A549 (cell line): ENCODE measurements around the gene CCDC38. TPM values are rescaled to one million over a fixed set of nuclear protein-coding genes. Genes with fewer than 3 reads are reported as not detected.

Experiments
- ATAC-seq, 2 experiments: fragments of 200-7000 bp in 1 of 2; fragments of >200 bp in 1 of 2; cut with Nextera tagmentation in 1 of 2; cut with Tn5 transposase in 1 of 2; 3 replicates each; pipeline versions ENCODE4 v1.8.0 to v1.9.1; 2018 to 2020; ENCODE audit warnings: mild to moderate bottlenecking in 1 of 2, moderate library complexity in 1 of 2
- CTCF ChIA-PET: fragments of 300-600 bp; sonication (Branson Sonifier 250); formaldehyde crosslinking; extraction: SDS; loops from one replicate; lab custom pipeline; 2021; ENCODE audit warnings: antibody characterized with exemption, inconsistent platforms; lab: Yijun Ruan, JAX
- POLR2A ChIA-PET: fragments of 350-600 bp; formaldehyde crosslinking; extraction: SDS; loops from one replicate; lab custom pipeline; 2021; ENCODE audit warnings: antibody characterized with exemption, inconsistent platforms; lab: Yijun Ruan, JAX
- DNase-seq, 2 experiments: peaks; one replicate each; pipeline versions ENCODE4 v3.0.0 to v3.0.0-alpha.2; 2011 to 2016; ENCODE audit warnings: low read depth in 1 of 2, low spot score in 1 of 2
- FAIRE-seq: peaks from 2 replicates; lab custom pipeline; 2011; peaks lifted over from hg19 to GRCh38; lab: Jason Lieb, UNC
- H3K27ac ChIP-seq, 2 experiments: fragments of >200 bp; sonication (Bioruptor Twin); formaldehyde crosslinking; 3 replicates each; pipeline ENCODE4 v1.5.1; 2016 to 2017
- H3K4me1 ChIP-seq: fragments of >200 bp; sonication (Bioruptor Twin); formaldehyde crosslinking; 3 replicates; pipeline ENCODE4 v1.6.1; 2016
- H3K4me2 ChIP-seq: fragments of >200 bp; sonication (Bioruptor Twin); formaldehyde crosslinking; 3 replicates; pipeline ENCODE4 v1.6.1; 2016
- H3K4me3 ChIP-seq: fragments of >200 bp; sonication (Bioruptor Twin); formaldehyde crosslinking; 3 replicates; pipeline ENCODE4 v1.5.1; 2016
- H3K9me3 ChIP-seq: fragments of >200 bp; sonication (Bioruptor Twin); formaldehyde crosslinking; 3 replicates; pipeline ENCODE4 v1.6.1; 2016
- BHLHE40 ChIP-seq: IDR thresholded peaks from 2 replicates; pipeline ENCODE4 v1.6.1; 2012; ENCODE audit warnings: low read depth, low read length, inconsistent platforms
- CBX8 ChIP-seq: fragments of 200-600 bp; sonication (generic); IDR thresholded peaks from 2 replicates; pipeline ENCODE4 v1.6.1; 2016
- CHD2 ChIP-seq: fragments of 150-350 bp; IDR thresholded peaks from 2 replicates; pipeline ENCODE4 v1.6.1; 2014; ENCODE audit warnings: low read length; ENCODE audit not compliant: partially characterized antibody
- EHF ChIP-seq: fragments of 250-450 bp; sonication (Bioruptor Pico); IDR thresholded peaks from 2 replicates; pipeline ENCODE4 v1.5.0; 2020; ENCODE audit warnings: mild to moderate bottlenecking
- EHMT2 ChIP-seq: fragments of 200-600 bp; sonication (generic); IDR thresholded peaks from 2 replicates; pipeline ENCODE4 v1.6.1; 2016; ENCODE audit warnings: antibody characterized with exemption, low read depth, mild to moderate bottlenecking, moderate library complexity
- FOSB ChIP-seq: fragments of 250-450 bp; sonication (Bioruptor Pico); IDR thresholded peaks from 2 replicates; pipeline ENCODE4 v1.5.0; 2020; ENCODE audit warnings: mild to moderate bottlenecking, moderate library complexity
- FOXS1 ChIP-seq: fragments of 250-450 bp; sonication (Bioruptor Pico); IDR thresholded peaks from 2 replicates; pipeline ENCODE4 v1.5.0; 2020; ENCODE audit warnings: mild to moderate bottlenecking, moderate library complexity
- HOXA7 ChIP-seq: fragments of 250-450 bp; sonication (Bioruptor Pico); IDR thresholded peaks from 2 replicates; pipeline ENCODE4 v1.5.0; 2020; ENCODE audit warnings: mild to moderate bottlenecking, moderate library complexity
- JUN ChIP-seq, 2 experiments: fragments of >200 bp; sonication (Bioruptor Twin); formaldehyde crosslinking; IDR thresholded peaks; 2 replicates in 1 of 2; 3 replicates in 1 of 2; pipeline ENCODE4 v1.6.1; 2016 to 2017
- JUNB ChIP-seq: fragments of >200 bp; sonication (Bioruptor Twin); formaldehyde crosslinking; IDR thresholded peaks from 2 replicates; pipeline ENCODE4 v1.6.1; 2016
- KDM5A ChIP-seq: fragments of 200-600 bp; sonication (generic); IDR thresholded peaks from 2 replicates; pipeline ENCODE4 v1.6.1; 2016; ENCODE audit warnings: antibody characterized with exemption, mild to moderate bottlenecking
- MAFK ChIP-seq: fragments of 450-650 bp; IDR thresholded peaks from 2 replicates; pipeline ENCODE4 v1.6.1; 2014; ENCODE audit not compliant: partially characterized antibody
- MYC ChIP-seq: IDR thresholded peaks from 2 replicates; pipeline ENCODE4 v1.6.1; 2012; ENCODE audit warnings: mild to moderate bottlenecking, inconsistent platforms, low read length, improper control_type of control experiment, borderline replicate concordance
- NPAS2 ChIP-seq: fragments of 250-450 bp; sonication (Bioruptor Pico); IDR thresholded peaks from 2 replicates; pipeline ENCODE4 v1.8.0; 2022; ENCODE audit warnings: mild to moderate bottlenecking, moderate library complexity, borderline replicate concordance
- PHF8 ChIP-seq: fragments of 200-600 bp; sonication (generic); IDR thresholded peaks from 2 replicates; pipeline ENCODE4 v1.6.1; 2016; ENCODE audit warnings: low read depth, mild to moderate bottlenecking, antibody characterized with exemption, moderate library complexity, borderline replicate concordance
- RCOR1 ChIP-seq: fragments of 150-350 bp; IDR thresholded peaks from 2 replicates; pipeline ENCODE4 v1.6.1; 2014; ENCODE audit warnings: antibody characterized with exemption, low read length, low read depth
- RFX5 ChIP-seq: fragments of 450-650 bp; IDR thresholded peaks from 2 replicates; pipeline ENCODE4 v1.7.1; 2014; ENCODE audit warnings: antibody characterized with exemption, mild to moderate bottlenecking, moderate library complexity
- RNF2 ChIP-seq: fragments of 200-600 bp; sonication (generic); IDR thresholded peaks from 2 replicates; pipeline ENCODE4 v1.6.1; 2016; ENCODE audit warnings: low read depth, mild to moderate bottlenecking, antibody characterized with exemption, moderate library complexity, borderline replicate concordance
- SMC3 ChIP-seq: fragments of >200 bp; sonication (Bioruptor Twin); formaldehyde crosslinking; IDR thresholded peaks from 3 replicates; pipeline ENCODE4 v1.6.1; 2018; ENCODE audit warnings: inconsistent platforms
- SREBF2 ChIP-seq: fragments of 450-650 bp; IDR thresholded peaks from 2 replicates; pipeline ENCODE4 v1.6.1; 2014; ENCODE audit warnings: mild to moderate bottlenecking, moderate library complexity
- TP53 ChIP-seq: fragments of 250-450 bp; sonication (Bioruptor Pico); IDR thresholded peaks from 2 replicates; pipeline ENCODE4 v1.5.0; 2021; ENCODE audit warnings: mild to moderate bottlenecking, moderate library complexity
- ZC3H11A ChIP-seq: fragments of 450-650 bp; IDR thresholded peaks from 2 replicates; pipeline ENCODE4 v1.6.1; 2014; ENCODE audit warnings: antibody characterized with exemption, mild to moderate bottlenecking
- ZSCAN20 ChIP-seq: fragments of 250-450 bp; sonication (Bioruptor Pico); IDR thresholded peaks from 2 replicates; pipeline ENCODE4 v1.8.0; 2022; ENCODE audit warnings: mild to moderate bottlenecking, moderate library complexity
- WGBS: methylation state at CpG from one replicate; pipeline ENCODE4 v1.1.6; 2017; ENCODE audit errors: missing lambda C conversion rate; 5-methylcytosine and 5-hydroxymethylcytosine counted together
- polyA plus RNA-seq, 4 experiments: library from polyadenylated mRNA; depleted of rRNA in 3 of 4; stranded (reverse); fragments of >200 nt; fragmentation: RNase III in 1 of 4; extraction: RNeasy Plus Mini Kit Qiagen cat#74134 plus additional on column Dnase treatment in 1 of 4; gene quantifications; 2 replicates in 3 of 4; 3 replicates in 1 of 4; pipeline ENCODE4 v1.2.3, GENCODE V29; 2011 to 2017
- TF ChIP-seq, protein P1 (sequence below): fragments of 200-600 bp; sonication (generic); IDR thresholded peaks from 2 replicates; pipeline ENCODE4 v1.6.1; 2016; ENCODE audit warnings: antibody characterized with exemption, mild to moderate bottlenecking, moderate library complexity
- TF ChIP-seq, protein P2 (sequence below): fragments of 450-650 bp; IDR thresholded peaks from 2 replicates; pipeline ENCODE4 v1.6.1; 2014; ENCODE audit warnings: antibody characterized with exemption
- TF ChIP-seq, protein P3 (sequence below): fragments of 250-450 bp; sonication (Bioruptor Pico); IDR thresholded peaks from 2 replicates; pipeline ENCODE4 v1.5.0; 2020; ENCODE audit warnings: low read depth, mild to moderate bottlenecking, moderate library complexity
- TF ChIP-seq, protein P4 (sequence below): fragments of >200 bp; sonication (Bioruptor Twin); formaldehyde crosslinking; IDR thresholded peaks from 3 replicates; pipeline ENCODE4 v1.5.1; 2016

Gene CCDC38
- polyA plus RNA-seq, 2 of the 4 experiments (the other 2 are of a cell fraction), result 0.18 to 0.41 TPM

DNA sequence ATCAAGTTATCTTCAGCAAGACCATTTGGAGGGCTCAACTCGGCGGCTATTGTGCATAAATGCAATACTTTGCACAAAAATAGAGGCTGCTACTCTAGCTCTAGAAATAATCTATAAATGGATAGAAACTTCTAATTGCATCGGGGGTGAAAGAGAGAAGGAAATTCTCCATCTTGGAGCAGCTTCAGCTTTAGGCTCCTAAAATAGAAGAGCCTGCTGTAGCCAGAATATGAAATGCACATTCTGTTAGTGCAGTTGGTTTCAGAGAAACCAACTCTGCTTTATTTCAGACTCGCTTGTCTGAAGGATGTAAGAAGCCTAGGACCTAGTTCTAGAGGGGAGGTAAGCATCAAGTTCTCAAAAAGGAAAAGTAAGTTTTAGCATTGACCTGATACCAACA lies 45.6 kb downstream of the CCDC38 start:
- ChIA-PET CTCF (interaction anchor here (1.2 to 4.1 kb wide), 2 partner anchors 21 to 47 kb away, joined by 3 to 16 read pairs; no protein-coding TSS in a partner anchor), POLR2A (no interaction called here)
- no peak for DNase-seq
- H3K9me3 ChIP-seq, result peaks cover 9% of the 10 kb centered on the region; the same call in 2 of the 3 replicates
- H3K4me3 ChIP-seq, result no peak overlapping the region
- TF ChIP-seq MAFK (no peak), ZC3H11A (no peak), SREBF2 (no peak), RNF2 (no peak), JUNB (no peak), FOSB (CRISPR knock-in tag) (no peak), MYC (no peak), CBX8 (no peak), NPAS2 (CRISPR knock-in tag) (no peak), TP53 (CRISPR knock-in tag) (no peak), RFX5 (no peak), KDM5A (no peak), EHF (no peak), ZSCAN20 (no peak)
- TF ChIP-seq, protein P1, sequence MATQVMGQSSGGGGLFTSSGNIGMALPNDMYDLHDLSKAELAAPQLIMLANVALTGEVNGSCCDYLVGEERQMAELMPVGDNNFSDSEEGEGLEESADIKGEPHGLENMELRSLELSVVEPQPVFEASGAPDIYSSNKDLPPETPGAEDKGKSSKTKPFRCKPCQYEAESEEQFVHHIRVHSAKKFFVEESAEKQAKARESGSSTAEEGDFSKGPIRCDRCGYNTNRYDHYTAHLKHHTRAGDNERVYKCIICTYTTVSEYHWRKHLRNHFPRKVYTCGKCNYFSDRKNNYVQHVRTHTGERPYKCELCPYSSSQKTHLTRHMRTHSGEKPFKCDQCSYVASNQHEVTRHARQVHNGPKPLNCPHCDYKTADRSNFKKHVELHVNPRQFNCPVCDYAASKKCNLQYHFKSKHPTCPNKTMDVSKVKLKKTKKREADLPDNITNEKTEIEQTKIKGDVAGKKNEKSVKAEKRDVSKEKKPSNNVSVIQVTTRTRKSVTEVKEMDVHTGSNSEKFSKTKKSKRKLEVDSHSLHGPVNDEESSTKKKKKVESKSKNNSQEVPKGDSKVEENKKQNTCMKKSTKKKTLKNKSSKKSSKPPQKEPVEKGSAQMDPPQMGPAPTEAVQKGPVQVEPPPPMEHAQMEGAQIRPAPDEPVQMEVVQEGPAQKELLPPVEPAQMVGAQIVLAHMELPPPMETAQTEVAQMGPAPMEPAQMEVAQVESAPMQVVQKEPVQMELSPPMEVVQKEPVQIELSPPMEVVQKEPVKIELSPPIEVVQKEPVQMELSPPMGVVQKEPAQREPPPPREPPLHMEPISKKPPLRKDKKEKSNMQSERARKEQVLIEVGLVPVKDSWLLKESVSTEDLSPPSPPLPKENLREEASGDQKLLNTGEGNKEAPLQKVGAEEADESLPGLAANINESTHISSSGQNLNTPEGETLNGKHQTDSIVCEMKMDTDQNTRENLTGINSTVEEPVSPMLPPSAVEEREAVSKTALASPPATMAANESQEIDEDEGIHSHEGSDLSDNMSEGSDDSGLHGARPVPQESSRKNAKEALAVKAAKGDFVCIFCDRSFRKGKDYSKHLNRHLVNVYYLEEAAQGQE, result no peak
- H3K4me2 ChIP-seq, result no peak overlapping the region
- no peak for ATAC-seq
- WGBS, result 74% methylated on average over 4 of the region's 4 CpGs
- no peak overlapping the region for H3K27ac ChIP-seq
- peak; percentile 65 for FAIRE-seq
- no peaks in the 10 kb centered on the region for H3K4me1 ChIP-seq

DNA sequence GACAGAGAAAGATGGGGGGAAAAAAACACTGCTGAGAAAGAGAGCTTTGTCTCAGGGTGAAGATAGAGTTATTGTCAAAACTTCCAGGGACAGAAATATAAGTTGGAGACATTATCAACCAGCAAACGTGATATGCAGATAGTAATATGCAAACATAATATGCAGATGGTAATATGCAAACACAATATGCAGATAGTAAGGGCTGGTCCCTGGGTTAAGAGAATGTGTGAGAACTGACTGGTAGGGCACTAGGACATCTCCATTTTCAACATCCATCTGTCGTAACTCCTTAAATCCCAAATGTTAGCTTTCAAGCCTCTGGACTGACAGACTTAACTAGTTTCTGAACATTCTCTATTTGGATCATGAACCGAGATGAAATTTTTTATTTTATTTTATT lies 51.5 kb downstream of the CCDC38 start:
- FAIRE-seq (peak; percentile 13), ATAC-seq (no peak)
- H3K4me1 ChIP-seq, result no peaks in the 10 kb centered on the region

More for the DNA sequence above, 51.5 kb downstream of the CCDC38 start:
- Histone ChIP-seq H3K4me3 (no peak overlapping the region), H3K9me3 (peaks cover 9% of the 10 kb centered on the region; the same call in 2 of the 3 replicates), H3K27ac (no peak overlapping the region), H3K4me2 (no peak overlapping the region)
- ChIA-PET POLR2A (interaction anchor here (1.8 kb wide), 1 partner anchor 52 kb away, joined by 5 read pairs; the partner anchor contains the start of genes AMDHD1 and CCDC38), CTCF (interaction anchor here (1.2 kb wide), 1 partner anchor 14 kb away, joined by 3 read pairs; no protein-coding TSS in a partner anchor)
- WGBS, result 63% methylated on average over 3 of the region's 3 CpGs
- TF ChIP-seq CHD2 (no peak), PHF8 (no peak), SMC3 (no peak), RCOR1 (no peak), EHMT2 (no peak), FOXS1 (CRISPR knock-in tag) (no peak), JUN (IDR thresholded peaks at IDR 0.05) (no peak), HOXA7 (CRISPR knock-in tag) (no peak), BHLHE40 (no peak)
- TF ChIP-seq, protein P2, sequence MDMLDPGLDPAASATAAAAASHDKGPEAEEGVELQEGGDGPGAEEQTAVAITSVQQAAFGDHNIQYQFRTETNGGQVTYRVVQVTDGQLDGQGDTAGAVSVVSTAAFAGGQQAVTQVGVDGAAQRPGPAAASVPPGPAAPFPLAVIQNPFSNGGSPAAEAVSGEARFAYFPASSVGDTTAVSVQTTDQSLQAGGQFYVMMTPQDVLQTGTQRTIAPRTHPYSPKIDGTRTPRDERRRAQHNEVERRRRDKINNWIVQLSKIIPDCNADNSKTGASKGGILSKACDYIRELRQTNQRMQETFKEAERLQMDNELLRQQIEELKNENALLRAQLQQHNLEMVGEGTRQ, result no peak
- TF ChIP-seq, protein P3, sequence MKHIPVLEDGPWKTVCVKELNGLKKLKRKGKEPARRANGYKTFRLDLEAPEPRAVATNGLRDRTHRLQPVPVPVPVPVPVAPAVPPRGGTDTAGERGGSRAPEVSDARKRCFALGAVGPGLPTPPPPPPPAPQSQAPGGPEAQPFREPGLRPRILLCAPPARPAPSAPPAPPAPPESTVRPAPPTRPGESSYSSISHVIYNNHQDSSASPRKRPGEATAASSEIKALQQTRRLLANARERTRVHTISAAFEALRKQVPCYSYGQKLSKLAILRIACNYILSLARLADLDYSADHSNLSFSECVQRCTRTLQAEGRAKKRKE (CRISPR knock-in tag), result no peak
- TF ChIP-seq, protein P4, sequence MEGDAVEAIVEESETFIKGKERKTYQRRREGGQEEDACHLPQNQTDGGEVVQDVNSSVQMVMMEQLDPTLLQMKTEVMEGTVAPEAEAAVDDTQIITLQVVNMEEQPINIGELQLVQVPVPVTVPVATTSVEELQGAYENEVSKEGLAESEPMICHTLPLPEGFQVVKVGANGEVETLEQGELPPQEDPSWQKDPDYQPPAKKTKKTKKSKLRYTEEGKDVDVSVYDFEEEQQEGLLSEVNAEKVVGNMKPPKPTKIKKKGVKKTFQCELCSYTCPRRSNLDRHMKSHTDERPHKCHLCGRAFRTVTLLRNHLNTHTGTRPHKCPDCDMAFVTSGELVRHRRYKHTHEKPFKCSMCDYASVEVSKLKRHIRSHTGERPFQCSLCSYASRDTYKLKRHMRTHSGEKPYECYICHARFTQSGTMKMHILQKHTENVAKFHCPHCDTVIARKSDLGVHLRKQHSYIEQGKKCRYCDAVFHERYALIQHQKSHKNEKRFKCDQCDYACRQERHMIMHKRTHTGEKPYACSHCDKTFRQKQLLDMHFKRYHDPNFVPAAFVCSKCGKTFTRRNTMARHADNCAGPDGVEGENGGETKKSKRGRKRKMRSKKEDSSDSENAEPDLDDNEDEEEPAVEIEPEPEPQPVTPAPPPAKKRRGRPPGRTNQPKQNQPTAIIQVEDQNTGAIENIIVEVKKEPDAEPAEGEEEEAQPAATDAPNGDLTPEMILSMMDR, result no peak
- no peak for DNase-seq
